Testis (tissue), 3 donors: ENCODE measurements around the gene TCF7. TPM values are rescaled to one million over a fixed set of nuclear protein-coding genes. Genes with fewer than 3 reads are reported as not detected.
"Not testable (repeated sequence)": the region's sequence is repeated elsewhere in the genome, so short reads cannot be mapped to it uniquely, and the experiment has no call there.

Source experiments
- DNase-seq: peaks from one replicate; pipeline ENCODE4 v3.0.0-alpha.2; 2019
- H3K27ac ChIP-seq, 2 donors: fragments of 200-600 bp; sonication (generic); one replicate each; pipeline ENCODE4 v1.5.1; 2019
- H3K27me3 ChIP-seq: fragments of 200-600 bp; sonication (generic); one replicate; pipeline ENCODE4 v1.5.1; 2019
- H3K36me3 ChIP-seq: fragments of 200-600 bp; sonication (generic); one replicate; pipeline ENCODE4 v1.5.1; 2017; ENCODE audit warnings: low read depth; ENCODE audit errors: missing control alignments
- H3K4me1 ChIP-seq: fragments of 200-600 bp; sonication (generic); one replicate; pipeline ENCODE4 v1.5.1; 2019
- H3K4me3 ChIP-seq, 2 donors: fragments of 200-600 bp; sonication (generic); one replicate each; pipeline ENCODE4 v1.5.1; 2017 to 2019
- H3K9me3 ChIP-seq: fragments of 200-600 bp; sonication (generic); one replicate; pipeline ENCODE4 v1.5.1; 2017
- CTCF ChIP-seq, 3 experiments: fragments of 450-650 bp in 2 of 3; fragments of 200-600 bp in 1 of 3; sonication (generic) in 1 of 3; IDR thresholded peaks; one replicate each; pipeline ENCODE4 v1.5.1; 2016 to 2019; ENCODE audit warnings: antibody characterized with exemption in 3 of 3, mild to moderate bottlenecking in 2 of 3, moderate library complexity in 1 of 3
- POLR2A ChIP-seq: fragments of 450-650 bp; IDR thresholded peaks from one replicate; pipeline ENCODE4 v1.6.1; 2017; ENCODE audit warnings: antibody characterized with exemption, mild to moderate bottlenecking, moderate library complexity
- WGBS, 2 donors: methylation state at CpG; one replicate each; pipeline ENCODE4 v1.1.5; 2018; 5-methylcytosine and 5-hydroxymethylcytosine counted together
- intact Hi-C: fragments of 100-400 bp; cut with DNase I; formaldehyde crosslinking; loops from one replicate; pipeline ENCODE4 v1.15.1; 2023; ENCODE audit warnings: low total_unique reads
- polyA plus RNA-seq: library from polyadenylated mRNA; stranded (reverse); fragments of 350-450 nt; fragmentation: Illumina TruSeq; extraction: RNeasy Lipid Tissue Mini Kit (QIAGEN cat#74804); gene quantifications from one replicate; pipeline ENCODE4 v1.2.3, GENCODE V29; 2014; ENCODE audit warnings: low read depth, low replicate concordance; ENCODE audit not compliant: insufficient read depth
- total RNA-seq, 2 donors: library from RNA; depleted of rRNA; stranded (reverse); fragments of >200 nt; gene quantifications; one replicate each; pipeline ENCODE4 v1.2.3, GENCODE V29; 2016

Gene TCF7
- total and polyA plus RNA-seq, 3 donors from 2014 or later: 9.9 to 16.1 (median 15.2) TPM

DNA sequence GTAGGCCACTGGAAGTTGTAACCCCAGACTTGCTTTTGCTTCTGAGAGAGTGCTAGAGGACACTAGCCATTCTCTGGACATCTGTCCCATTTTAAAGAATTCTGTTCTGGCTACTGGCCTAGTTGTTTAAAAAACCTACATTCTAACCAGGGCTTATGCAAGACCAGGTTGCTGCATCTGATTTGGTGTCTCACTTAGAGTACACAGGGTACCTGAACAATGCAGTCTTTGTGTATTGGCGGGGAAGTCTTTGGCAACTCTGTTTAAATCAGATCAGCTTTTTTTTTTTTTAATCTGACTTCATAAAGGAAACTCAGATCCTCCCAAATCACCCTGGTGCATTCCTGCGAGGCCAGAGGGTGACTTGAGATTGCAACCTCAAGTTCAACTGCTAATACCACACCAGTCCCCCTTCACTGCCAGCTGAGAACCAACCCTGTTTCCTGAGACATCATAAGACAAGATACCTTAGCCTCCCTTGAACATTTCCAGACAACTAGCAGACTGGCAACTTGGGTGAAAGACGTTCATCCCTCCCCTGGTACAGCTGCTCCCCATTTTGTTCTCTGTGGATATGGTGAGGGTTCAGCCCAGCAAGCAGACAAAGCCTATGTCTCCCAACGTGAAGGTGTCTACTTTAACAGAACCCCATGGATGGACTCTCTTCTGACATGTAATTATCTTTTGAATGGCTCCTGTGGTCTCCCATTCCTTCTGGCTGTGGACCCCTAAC lies 35.3 kb downstream of the TCF7 start:
- TF ChIP-seq CTCF (IDR thresholded peaks at IDR 0.05) (no peak), POLR2A (no peak)
- Histone ChIP-seq H3K27me3 (no peaks in the 10 kb centered on the region), H3K27ac (peak overlapping the region; percentile 39 to 52), H3K9me3 (no peaks in the 10 kb centered on the region), H3K36me3 (peaks cover 4% of the 10 kb centered on the region), H3K4me3 (no peak overlapping the region), H3K4me1 (peaks cover 35% of the 10 kb centered on the region)
- WGBS, 2 donors: 56 to 77% methylated on average over 4 of the region's 4 CpGs
- intact Hi-C loops: no loop called here
- DNase-seq: peak; percentile 75

GRCh38 chr5:134151723-134152122 lies 37.2 kb downstream of the TCF7 start:
- no peak for DNase-seq
- no peak for TF ChIP-seq POLR2A
- TF ChIP-seq CTCF (IDR thresholded peaks at IDR 0.05): no peak
- intact Hi-C loops: no loop called here
- no peaks in the 10 kb centered on the region for H3K9me3 ChIP-seq
- peaks cover 4% of the 10 kb centered on the region for H3K36me3 ChIP-seq
- WGBS, 2 donors: 96 to 97% methylated on average over 3 of the region's 3 CpGs
- peaks cover 35% of the 10 kb centered on the region for H3K4me1 ChIP-seq
- H3K4me3 ChIP-seq: no peak overlapping the region
- H3K27me3 ChIP-seq: no peaks in the 10 kb centered on the region
- H3K27ac ChIP-seq: no peak overlapping the region

GRCh38 chr5:134152173-134152832 lies 37.8 kb downstream of the TCF7 start:
- H3K9me3 ChIP-seq, intact Hi-C loops, DNase-seq, H3K27me3 ChIP-seq, H3K27ac ChIP-seq, H3K4me3 ChIP-seq, H3K36me3 ChIP-seq: not testable (repeated sequence)
- WGBS, 2 donors: 93 to 97% methylated on average over 15 of the region's 15 CpGs
- H3K4me1 ChIP-seq: peaks cover 32% of the 10 kb centered on the region

DNA sequence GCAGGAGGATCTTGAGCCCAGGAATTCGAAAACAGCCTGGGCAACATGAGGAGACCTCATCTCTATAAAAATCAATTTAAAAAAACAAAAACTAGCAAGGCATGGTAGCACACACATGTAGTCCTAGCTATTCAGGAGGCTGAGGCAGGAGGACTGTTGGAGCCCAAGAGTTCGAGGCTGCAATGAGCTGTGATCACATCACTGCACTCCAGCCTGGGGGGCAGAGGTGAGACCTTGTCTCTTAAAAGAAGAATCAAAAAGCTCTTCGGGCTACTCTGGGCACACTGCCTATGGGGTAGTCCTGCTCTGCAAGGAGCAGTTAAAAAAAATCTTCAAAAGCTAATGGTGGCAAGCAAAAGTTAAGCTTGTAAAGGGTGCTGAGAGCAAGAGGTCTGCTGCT lies 38.8 kb downstream of the TCF7 start:
- no peaks in the 10 kb centered on the region for H3K9me3 ChIP-seq
- no peak for TF ChIP-seq POLR2A
- no peak for TF ChIP-seq CTCF (IDR thresholded peaks at IDR 0.05)
- no peak for DNase-seq
- intact Hi-C loops: no loop called here
- WGBS, 2 donors: 95 to 97% methylated on average over 3 of the region's 3 CpGs
- H3K4me1 ChIP-seq: peaks cover 28% of the 10 kb centered on the region
- H3K36me3 ChIP-seq: peaks cover 4% of the 10 kb centered on the region
- H3K27me3 ChIP-seq: no peaks in the 10 kb centered on the region
- H3K27ac ChIP-seq: no peak overlapping the region
- no peak overlapping the region for H3K4me3 ChIP-seq

DNA sequence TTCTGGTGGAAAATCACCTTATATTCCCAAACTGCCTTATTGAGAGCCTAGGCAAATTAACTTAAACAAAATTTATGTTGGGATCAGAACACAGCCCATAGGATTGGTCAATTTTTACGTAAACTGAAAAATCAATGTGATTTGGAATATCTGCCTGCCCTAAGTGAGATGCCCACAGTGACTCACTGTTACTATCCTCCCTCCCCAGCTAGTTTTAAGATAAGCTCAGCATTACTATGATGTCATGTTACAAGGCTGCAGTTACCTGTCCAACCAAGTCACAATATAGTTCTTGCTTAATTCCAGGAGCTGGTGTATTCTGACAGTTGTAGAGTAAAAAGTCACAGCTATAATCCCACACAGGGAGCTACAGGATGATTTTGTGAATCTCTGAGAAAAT lies 39.2 kb downstream of the TCF7 start:
- peaks cover 4% of the 10 kb centered on the region for H3K36me3 ChIP-seq
- intact Hi-C loops: no loop called here
- WGBS, 2 donors: 85 to 88% methylated on average over 1 of the region's 1 CpG
- H3K9me3 ChIP-seq: no peaks in the 10 kb centered on the region
- H3K4me1 ChIP-seq: peaks cover 25% of the 10 kb centered on the region
- H3K4me3 ChIP-seq: no peak overlapping the region
- H3K27ac ChIP-seq: no peak overlapping the region
- DNase-seq: no peak
- H3K27me3 ChIP-seq: no peaks in the 10 kb centered on the region
- TF ChIP-seq CTCF (IDR thresholded peaks at IDR 0.05): no peak
